GM21619 (cell line): ENCODE results near the gene SERPINB8.
A peak's percentile ranks its signal among the peaks of the same experiment; 100 is the strongest.
"Not testable (repeated sequence)": the region's sequence is repeated elsewhere in the genome, so short reads cannot be mapped to it uniquely, and the experiment has no call there.

ENCODE experiments used
- ATAC-seq: cut with Tn5 transposase; IDR thresholded peaks from one replicate; pipeline ENCODE4 v1.9.1; 2021; ENCODE audit not compliant: unreplicated experiment

Gene SERPINB8

GRCh38 chr18:63969942-63970808 lies at the start of gene SERPINB8:
Gene SERPINB8, plus strand, starts transcription at chr18:63970081. Its CDS starts 8,228 bp downstream, at chr18:63978309.
- ATAC-seq: peak; percentile 93

- no peak for ATAC-seq
These were observed 47.8 kb upstream of the SERPINB8 start for GRCh38 chr18:63922049-63922448.

- no peak for ATAC-seq
These were observed 45.3 kb upstream of the SERPINB8 start for GRCh38 chr18:63924551-63924950.

GRCh38 chr18:63928331-63928730 lies 41.5 kb upstream of the SERPINB8 start:
- no peak for ATAC-seq

- ATAC-seq: not testable (repeated sequence)
These were observed 40.5 kb upstream of the SERPINB8 start for GRCh38 chr18:63929369-63929768.

GRCh38 chr18:63930773-63931354 lies 39.0 kb upstream of the SERPINB8 start:
- no peak for ATAC-seq

- ATAC-seq: peak; percentile 96
These were observed 33.5 kb upstream of the SERPINB8 start for GRCh38 chr18:63936156-63936931.

- ATAC-seq: peak; percentile 32
These were observed 32.9 kb upstream of the SERPINB8 start for GRCh38 chr18:63936932-63937393.

GRCh38 chr18:63940008-63940407 lies 29.9 kb upstream of the SERPINB8 start:
- ATAC-seq: no peak

- ATAC-seq: not testable (repeated sequence)
These were observed 29.3 kb upstream of the SERPINB8 start for GRCh38 chr18:63940543-63941050.

GRCh38 chr18:63947051-63947790 lies 22.7 kb upstream of the SERPINB8 start:
- ATAC-seq: no peak

- ATAC-seq: peak; percentile 82
These were observed 20.7 kb upstream of the SERPINB8 start, which contains the start of gene HMSD for GRCh38 chr18:63949068-63949737. Gene HMSD, plus strand, starts transcription at chr18:63949301. Its CDS starts 4,155 bp downstream, at chr18:63953456.

- ATAC-seq: peak; percentile 41
These were observed 18.6 kb upstream of the SERPINB8 start for GRCh38 chr18:63951302-63951705.

GRCh38 chr18:63953811-63954210 lies 16.1 kb upstream of the SERPINB8 start:
- no peak for ATAC-seq

GRCh38 chr18:63956755-63957154 lies 13.1 kb upstream of the SERPINB8 start:
- ATAC-seq: no peak

GRCh38 chr18:63960891-63961290 lies 9.0 kb upstream of the SERPINB8 start:
- ATAC-seq: no peak

- no peak for ATAC-seq
These were observed 8.4 kb upstream of the SERPINB8 start for GRCh38 chr18:63961435-63961980.

- ATAC-seq: no peak
These were observed 7.7 kb upstream of the SERPINB8 start for GRCh38 chr18:63962137-63962536.

- peak; percentile 83 for ATAC-seq
These were observed 6.1 kb upstream of the SERPINB8 start for GRCh38 chr18:63963615-63964256.
